LNCaP clone FGC (cell line): Measurements from ENCODE around the gene PLEKHA1.
A peak's percentile ranks its signal among the peaks of the same experiment; 100 is the strongest.

Experiments used
- DNase-seq: peaks from one replicate; pipeline ENCODE4 v3.0.0-alpha.2; 2011; ENCODE audit warnings: low read depth
- H3K4me3 ChIP-seq: 2 replicates; pipeline ENCODE4 v1.5.1; 2011; ENCODE audit warnings: mild to moderate bottlenecking, low read depth, low read length, control low read depth
- CTCF ChIP-seq: IDR thresholded peaks from 2 replicates; pipeline ENCODE4 v1.5.1; 2012; ENCODE audit warnings: mild to moderate bottlenecking; ENCODE audit not compliant: control insufficient read depth, insufficient read depth; ENCODE audit errors: extremely low read depth

The PLEKHA1 gene

GRCh38 chr10:122419876-122420623 is 45.5 kb downstream of the PLEKHA1 start:
- no peak for DNase-seq
- TF ChIP-seq CTCF: no peak
- H3K4me3 ChIP-seq: no peak overlapping the region

- no peak for DNase-seq
- no peak overlapping the region for H3K4me3 ChIP-seq
- no peak for TF ChIP-seq CTCF
Observed at GRCh38 chr10:122420624-122421007, 46.1 kb downstream of the PLEKHA1 start.

GRCh38 chr10:122421054-122421625 is 46.6 kb downstream of the PLEKHA1 start:
- no peak for TF ChIP-seq CTCF

GRCh38 chr10:122421742-122422141 is 47.2 kb downstream of the PLEKHA1 start:
- DNase-seq: peak; percentile 25
- no peak overlapping the region for H3K4me3 ChIP-seq
- no peak for TF ChIP-seq CTCF

More at GRCh38 chr10:122421054-122421625, 46.6 kb downstream of the PLEKHA1 start:
- no peak for DNase-seq
- H3K4me3 ChIP-seq: no peak overlapping the region

GRCh38 chr10:122422266-122422989 is 47.9 kb downstream of the PLEKHA1 start:
- no peak for TF ChIP-seq CTCF
- H3K4me3 ChIP-seq: no peak overlapping the region
- no peak for DNase-seq

GRCh38 chr10:122424059-122424458 is 49.6 kb downstream of the PLEKHA1 start:
- no peak for TF ChIP-seq CTCF
- no peak for DNase-seq
- no peak overlapping the region for H3K4me3 ChIP-seq

GRCh38 chr10:122426829-122427228 is 52.3 kb downstream of the PLEKHA1 start:
- DNase-seq: no peak
- TF ChIP-seq CTCF: no peak
- no peak overlapping the region for H3K4me3 ChIP-seq
